ENCODE results near the gene ATG13. TPM values are rescaled to one million over a fixed set of nuclear protein-coding genes. Genes with fewer than 3 reads are reported as not detected.

Gene ATG13
- total and polyA plus RNA-seq, 12 donors = 31.0 to 177 (median 88.8) TPM

- 0 to 82% (median 78%) methylated on average over 1 to 6 of the region's 7 CpGs for WGBS, 4 donors
- Histone ChIP-seq H3K4me3 (no peak overlapping the region), H3K9me3 (replicated peaks in 1 of 3) (no peaks in the 10 kb centered on the region), H3K4me1 (replicated peaks in 1 of 2) (peaks cover 17 to 31% of the 10 kb centered on the region in 2 donors), H3K36me3 (replicated peaks in 1 of 2) (peaks cover 0 to 72% of the 10 kb centered on the region in 2 donors), H3K27ac (no peak overlapping the region), H3K27me3 (no peaks in the 10 kb centered on the region)
- no peak for DNase-seq
- intact Hi-C loops (cut with DNase I) = no loop called here
- TF ChIP-seq POLR2A (IDR thresholded peaks at IDR 0.05) (no peak), CTCF (IDR thresholded peaks at IDR 0.05) (no peak)
Measured at GRCh38 chr11:46672381-46672839, 55.1 kb downstream of the ATG13 start.

- TF ChIP-seq POLR2A (IDR thresholded peaks at IDR 0.05) = no peak
- no peak for TF ChIP-seq CTCF (IDR thresholded peaks at IDR 0.05)
- Histone ChIP-seq H3K27ac (peak overlapping the region in 4 of 5 donors; percentile 28 to 89 (median 87)), H3K4me1 (replicated peaks in 1 of 2) (peaks cover 17 to 27% of the 10 kb centered on the region in 2 donors), H3K4me3 (no peak overlapping the region), H3K36me3 (replicated peaks in 1 of 2) (peaks cover 0 to 70% of the 10 kb centered on the region in 2 donors), H3K9me3 (replicated peaks in 1 of 3) (no peaks in the 10 kb centered on the region), H3K27me3 (no peaks in the 10 kb centered on the region)
- 84 to 95% (median 86%) methylated on average over 3 to 6 of the region's 6 CpGs for WGBS, 4 donors
- DNase-seq = peak in 1 of 7 donors; percentile 17
- intact Hi-C loops (cut with DNase I) = no loop called here
Measured at GRCh38 chr11:46673713-46674462, 56.5 kb downstream of the ATG13 start.

DNA sequence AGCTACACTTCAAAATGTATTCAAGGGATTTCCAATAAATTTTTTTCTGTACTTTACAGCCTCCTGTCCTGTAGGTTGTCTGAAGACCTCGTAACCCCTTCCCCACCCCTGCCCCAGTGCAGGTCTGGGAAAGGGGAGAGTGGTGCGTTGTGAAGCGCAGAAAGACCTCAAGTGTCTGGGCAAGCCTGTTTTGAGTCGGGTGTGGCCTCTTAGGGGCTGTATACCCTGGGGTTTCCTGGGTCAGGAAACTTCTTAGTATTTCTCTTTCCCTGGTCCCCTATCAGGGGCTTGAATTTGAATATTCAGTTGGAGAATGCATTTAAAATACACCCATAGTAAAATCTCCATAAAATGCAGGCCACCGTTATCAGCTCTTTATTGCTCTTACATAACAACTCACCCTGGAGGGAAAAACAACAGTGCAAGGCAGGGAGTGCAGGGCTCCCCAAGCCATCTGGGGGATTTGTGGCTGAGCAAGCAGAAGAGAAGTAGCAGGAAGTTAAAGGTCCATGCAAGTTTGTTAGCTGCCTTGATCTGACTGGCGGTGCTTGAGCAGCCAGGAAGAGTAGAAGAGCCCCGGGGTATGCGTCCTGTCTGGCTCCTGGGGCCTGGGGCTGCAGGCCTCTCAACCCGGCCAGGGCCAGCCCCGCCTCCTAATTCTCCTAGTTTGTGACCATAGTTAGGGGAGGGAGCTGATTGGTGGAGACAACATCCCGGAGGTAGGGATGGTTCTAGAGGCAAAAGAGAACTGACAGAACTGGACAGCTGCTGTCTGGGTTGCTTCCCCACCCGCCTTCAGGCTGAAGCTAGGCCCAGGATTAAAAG lies 57.3 kb downstream of the ATG13 start:
- Histone ChIP-seq H3K4me3 (no peak overlapping the region), H3K9me3 (replicated peaks in 1 of 3) (no peaks in the 10 kb centered on the region), H3K36me3 (replicated peaks in 1 of 2) (peaks cover 0 to 70% of the 10 kb centered on the region in 2 donors), H3K4me1 (replicated peaks in 1 of 2) (peaks cover 17 to 27% of the 10 kb centered on the region in 2 donors), H3K27me3 (no peaks in the 10 kb centered on the region), H3K27ac (peak overlapping the region; percentile 22 to 89 (median 86))
- 38 to 61% (median 47%) methylated on average over 8 to 12 of the region's 12 CpGs for WGBS, 4 donors
- intact Hi-C loops (cut with DNase I) = no loop called here
- TF ChIP-seq POLR2A (IDR thresholded peaks at IDR 0.05) (no peak), CTCF (IDR thresholded peaks at IDR 0.05) (no peak)
- DNase-seq = peak in 3 of 7 donors; percentile 43 to 66 (median 46)

DNA sequence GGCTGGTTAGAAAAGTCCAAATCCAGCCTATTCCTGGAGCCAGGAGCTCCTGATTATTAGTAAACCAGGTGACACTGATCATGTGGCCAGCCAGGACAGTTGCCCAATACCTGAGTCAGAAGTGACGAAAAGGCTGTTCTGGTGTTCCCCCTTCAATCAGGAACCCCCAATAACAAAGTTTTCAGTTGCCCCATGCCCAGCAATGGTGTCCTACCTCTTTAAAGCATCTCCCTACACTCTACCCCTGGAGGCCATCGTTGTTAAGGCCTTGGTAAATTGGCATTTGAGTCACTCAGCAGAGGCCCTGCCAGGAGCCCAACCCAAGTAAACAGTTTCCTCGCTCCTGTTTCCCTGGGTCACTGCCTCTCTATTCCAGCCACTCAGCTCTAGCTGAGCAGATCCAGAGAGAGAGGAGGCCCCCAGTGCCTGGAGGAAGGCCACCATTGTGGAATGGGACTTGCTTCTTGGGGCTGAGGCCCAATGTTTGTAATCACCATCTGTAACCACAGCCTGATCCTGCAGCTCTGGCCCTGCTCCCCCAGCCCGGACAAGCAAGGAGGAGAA lies 58.0 kb downstream of the ATG13 start:
- Histone ChIP-seq H3K36me3 (replicated peaks in 1 of 2) (peaks cover 0 to 70% of the 10 kb centered on the region in 2 donors), H3K4me1 (replicated peaks in 1 of 2) (peaks cover 17 to 27% of the 10 kb centered on the region in 2 donors), H3K9me3 (replicated peaks in 1 of 3) (no peaks in the 10 kb centered on the region), H3K27me3 (no peaks in the 10 kb centered on the region), H3K27ac (peak overlapping the region; percentile 22 to 89 (median 86)), H3K4me3 (no peak overlapping the region)
- peak; percentile 60 to 86 (median 79) for DNase-seq
- intact Hi-C loops (cut with DNase I) = no loop called here
- TF ChIP-seq CTCF (IDR thresholded peaks at IDR 0.05) = peak in 4 of 6 experiments; percentile 27 to 47 (median 31)
- no peak for TF ChIP-seq POLR2A (IDR thresholded peaks at IDR 0.05)
- 19 to 40% (median 31%) methylated on average over 2 to 4 of the region's 4 CpGs for WGBS, 4 donors

All from adrenal gland (tissue), 12 donors.